Endothelial cell of umbilical vein (primary cell): ENCODE measurements around the gene PRKAB2. TPM values are rescaled to one million over a fixed set of nuclear protein-coding genes. Genes with fewer than 3 reads are reported as not detected.

Experiments used
- BruUV-seq: library from RNA; stranded (reverse); fragments of 400-500 nt; replicated peaks from 2 replicates; lab custom pipeline; 2021; lab: Mats Ljungman, UMichigan
- CTCF ChIA-PET: fragments of 300-600, 350-600 bp; sonication (Branson Sonifier 250); formaldehyde crosslinking; loops from one replicate; lab custom pipeline; 2021; ENCODE audit warnings: antibody characterized with exemption, inconsistent platforms; lab: Charles Lee
- POLR2A ChIA-PET: fragments of 300-600, 350-600 bp; sonication (Branson Sonifier 250); formaldehyde crosslinking; loops from one replicate; lab custom pipeline; 2021; ENCODE audit warnings: antibody characterized with exemption, inconsistent platforms; lab: Charles Lee
- DNase-seq: peaks from one replicate; pipeline ENCODE4 v3.0.0-alpha.2; 2011; ENCODE audit warnings: low read depth, low spot score
- FAIRE-seq: peaks from 2 replicates; lab custom pipeline; 2011; peaks lifted over from hg19 to GRCh38; lab: Jason Lieb, UNC
- H2AFZ ChIP-seq: 2 replicates; pipeline ENCODE4 v1.6.0; 2012; ENCODE audit warnings: low read depth, low read length, control low read depth, inconsistent platforms
- H3K27ac ChIP-seq: 2 replicates; pipeline ENCODE4 v1.5.1; 2011; ENCODE audit warnings: low read depth, mild to moderate bottlenecking, control low read depth, low read length, moderate library complexity; ENCODE audit not compliant: insufficient read depth
- H3K27me3 ChIP-seq, 2 experiments: 2 replicates each; pipeline versions ENCODE4 v1.6.0 to v1.6.1; 2011; ENCODE audit warnings: low read length in 2 of 2, mixed read lengths in 1 of 2; ENCODE audit not compliant: control insufficient read depth in 2 of 2, insufficient read depth in 2 of 2
- H3K36me3 ChIP-seq, 2 experiments: 2 replicates in 1 of 2; 3 replicates in 1 of 2; pipeline ENCODE4 v1.5.1; 2011; ENCODE audit warnings: low read length in 2 of 2, mild to moderate bottlenecking in 1 of 2, moderate library complexity in 1 of 2; ENCODE audit not compliant: control insufficient read depth in 2 of 2, insufficient read depth in 2 of 2; ENCODE audit errors: extremely low read depth in 1 of 2
- H3K4me1 ChIP-seq: 3 replicates; pipeline ENCODE4 v1.5.1; 2011; ENCODE audit warnings: mild to moderate bottlenecking, low read length; ENCODE audit not compliant: control insufficient read depth, insufficient read depth; ENCODE audit errors: extremely low read depth
- H3K4me2 ChIP-seq: 2 replicates; pipeline ENCODE4 v1.6.1; 2011; ENCODE audit warnings: low read length, control low read depth, mixed read lengths; ENCODE audit not compliant: insufficient read depth
- H3K4me3 ChIP-seq, 3 experiments: fragments of 200-600 bp in 1 of 3; sonication (generic), shearing (Covaris generic) in 1 of 3; replicated peaks in 1 of 3; 2 replicates each; pipeline ENCODE4 v1.5.1; 2011 to 2016; ENCODE audit warnings: control low read depth in 3 of 3, low read length in 3 of 3, mild to moderate bottlenecking in 2 of 3, inconsistent platforms in 1 of 3, low read depth in 1 of 3, moderate library complexity in 1 of 3; ENCODE audit not compliant: insufficient read depth in 1 of 3
- H3K79me2 ChIP-seq: 2 replicates; pipeline ENCODE4 v1.6.0; 2012; ENCODE audit warnings: low read length, inconsistent platforms; ENCODE audit not compliant: control insufficient read depth, insufficient read depth
- H3K9ac ChIP-seq: replicated peaks from 2 replicates; pipeline ENCODE3; 2011; ENCODE audit warnings: low read length, control low read depth; ENCODE audit not compliant: insufficient read depth; ENCODE audit errors: extremely low read depth
- H3K9me1 ChIP-seq: replicated peaks from 3 replicates; pipeline ENCODE4 v1.6.0; 2011; ENCODE audit warnings: mild to moderate bottlenecking, low read length; ENCODE audit not compliant: control insufficient read depth, insufficient read depth; ENCODE audit errors: extremely low read depth
- H3K9me3 ChIP-seq: replicated peaks from 2 replicates; pipeline ENCODE4 v1.5.1; 2012; ENCODE audit warnings: low read length, inconsistent platforms; ENCODE audit not compliant: control insufficient read depth, insufficient read depth
- H4K20me1 ChIP-seq: replicated peaks from 2 replicates; pipeline ENCODE3; 2011; ENCODE audit warnings: mild to moderate bottlenecking, low read length; ENCODE audit not compliant: control insufficient read depth, insufficient read depth; ENCODE audit errors: extremely low read depth
- CTCF ChIP-seq, 2 donors: IDR thresholded peaks; 1 replicate in 1 of 2; 2 replicates in 1 of 2; pipeline ENCODE4 v1.5.1; 2011; ENCODE audit warnings: low read length in 2 of 2, mild to moderate bottlenecking in 2 of 2, moderate library complexity in 2 of 2, control low read depth in 1 of 2, inconsistent platforms in 1 of 2, low read depth in 1 of 2; ENCODE audit not compliant: insufficient read depth in 1 of 2; ENCODE audit errors: extremely low read depth in 1 of 2
- EZH2 ChIP-seq: IDR thresholded peaks from 2 replicates; pipeline ENCODE4 v1.6.1; 2012; ENCODE audit warnings: borderline replicate concordance, low read depth, mild to moderate bottlenecking, moderate library complexity, low read length, inconsistent platforms; ENCODE audit not compliant: severe bottlenecking
- FOS ChIP-seq: IDR thresholded peaks from 2 replicates; pipeline ENCODE4 v1.6.1; 2011; ENCODE audit warnings: mild to moderate bottlenecking, low read length, moderate library complexity, borderline replicate concordance; ENCODE audit not compliant: insufficient read depth
- GATA2 ChIP-seq: IDR thresholded peaks from 2 replicates; pipeline ENCODE4 v1.7.0; 2011; ENCODE audit warnings: low read depth, mild to moderate bottlenecking, moderate library complexity, mixed read lengths, low read length; ENCODE audit not compliant: insufficient read length, insufficient read depth
- MAX ChIP-seq: IDR thresholded peaks from 2 replicates; pipeline ENCODE4 v1.6.1; 2011; ENCODE audit not compliant: insufficient read depth, insufficient read length
- MYC ChIP-seq: IDR thresholded peaks from one replicate; pipeline ENCODE4 v1.6.1; 2011; ENCODE audit warnings: mild to moderate bottlenecking, low read depth, low read length
- POLR2AphosphoS5 ChIP-seq: IDR thresholded peaks from 2 replicates; pipeline ENCODE4 v1.6.1; 2012; ENCODE audit warnings: low read depth, mild to moderate bottlenecking, control low read depth, low read length, moderate library complexity; ENCODE audit not compliant: insufficient read depth
- dilution Hi-C: fragments of 300-500 bp; cut with MboI; formaldehyde crosslinking; loops from one replicate; pipeline ENCODE4 v1.15.0; 2019; ENCODE audit warnings: low sequenced_read_pairs; ENCODE audit not compliant: extremely low pct_ligation_motif_present
- intact Hi-C: fragments of 100-400 bp; cut with micrococcal nuclease; formaldehyde crosslinking; loops from one replicate; pipeline ENCODE4 v1.10.0; 2022
- polyA plus RNA-seq, 4 experiments: library from polyadenylated mRNA; depleted of rRNA in 3 of 4; stranded (reverse) in 3 of 4; unstranded in 1 of 4; fragments of >200 nt; gene quantifications; 2 replicates each; pipeline versions ENCODE4 v1.2.1 to v1.2.3, GENCODE V29; 2011 to 2012; ENCODE audit warnings: missing spikeins in 1 of 4
- total RNA-seq: library from RNA; stranded (reverse); gene quantifications from 2 replicates; pipeline ENCODE4 v1.2.3, GENCODE V29; 2021

The PRKAB2 gene
- total and polyA plus RNA-seq, 2 donors (not counting 3 experiments of a cell fraction or from before 2014, with no cell fraction given) = 6.2 to 7.4 TPM

- no peaks in the 10 kb centered on the region for H3K9me1 ChIP-seq
- no peak overlapping the region for H3K4me3 ChIP-seq
- no peak overlapping the region for H3K4me2 ChIP-seq
- no peaks in the 10 kb centered on the region for H3K4me1 ChIP-seq
- H3K9me3 ChIP-seq = no peaks in the 10 kb centered on the region
- H3K79me2 ChIP-seq = no peaks in the 10 kb centered on the region
- H4K20me1 ChIP-seq = no peaks in the 10 kb centered on the region
- dilution Hi-C loops = no loop called here
- TF ChIP-seq MAX = no peak
- no peak for TF ChIP-seq POLR2AphosphoS5
- no peak for TF ChIP-seq EZH2
- H2AFZ ChIP-seq = no peak overlapping the region
- FAIRE-seq = no peak
- no peaks in the 10 kb centered on the region for H3K27me3 ChIP-seq
- no TSS peak for BruUV-seq
- no peak overlapping the region for H3K27ac ChIP-seq
- CTCF ChIA-PET = no interaction called here
- no peak overlapping the region for H3K9ac ChIP-seq
- H3K36me3 ChIP-seq = no peaks in the 10 kb centered on the region
- intact Hi-C loops = no loop called here
- POLR2A ChIA-PET = no interaction called here
- no peak for DNase-seq
These were observed 37.9 kb upstream of the PRKAB2 start for GRCh38 chr1:147209825-147210821.

GRCh38 chr1:147208619-147209018 is 36.3 kb upstream of the PRKAB2 start:
- Histone ChIP-seq H3K9ac (no peak overlapping the region), H3K79me2 (no peaks in the 10 kb centered on the region), H3K9me1 (no peaks in the 10 kb centered on the region), H3K4me3 (no peak overlapping the region), H3K27ac (no peak overlapping the region), H3K9me3 (no peaks in the 10 kb centered on the region), H3K4me1 (no peaks in the 10 kb centered on the region), H2AFZ (no peak overlapping the region), H3K27me3 (no peaks in the 10 kb centered on the region), H3K36me3 (no peaks in the 10 kb centered on the region), H3K4me2 (no peak overlapping the region), H4K20me1 (no peaks in the 10 kb centered on the region)
- dilution Hi-C loops = no loop called here
- no TSS peak for BruUV-seq
- intact Hi-C loops = no loop called here
- POLR2A ChIA-PET = no interaction called here
- CTCF ChIA-PET = no interaction called here
- FAIRE-seq = no peak
- TF ChIP-seq POLR2AphosphoS5 = no peak
- no peak for TF ChIP-seq MYC
- TF ChIP-seq FOS = no peak
- no peak for TF ChIP-seq GATA2
- TF ChIP-seq CTCF (IDR thresholded peaks at IDR 0.05; ENCODE audit: extremely low read depth in 1 of 2, insufficient read depth in 1 of 2, low read depth in 1 of 2, low read length in 2 of 2) = no peak
- no peak for TF ChIP-seq MAX
- no peak for DNase-seq
